Stimulated activated CD4-positive, alpha-beta T cell treated with anti-CD3 and anti-CD28 coated beads, Interleukin-1b, Interleukin-23, amount 100 ng/mL, for 1 hour (primary cell): ENCODE measurements around the gene C3orf22.
"Not testable (repeated sequence)": the region's sequence is repeated elsewhere in the genome, so short reads cannot be mapped to it uniquely, and the experiment has no call there.

Source experiments
- DNase-seq, 2 donors: peaks; one replicate each; pipeline ENCODE4 v3.0.0-alpha.2; 2020; ENCODE audit warnings: low read depth in 2 of 2

The C3orf22 gene

DNA sequence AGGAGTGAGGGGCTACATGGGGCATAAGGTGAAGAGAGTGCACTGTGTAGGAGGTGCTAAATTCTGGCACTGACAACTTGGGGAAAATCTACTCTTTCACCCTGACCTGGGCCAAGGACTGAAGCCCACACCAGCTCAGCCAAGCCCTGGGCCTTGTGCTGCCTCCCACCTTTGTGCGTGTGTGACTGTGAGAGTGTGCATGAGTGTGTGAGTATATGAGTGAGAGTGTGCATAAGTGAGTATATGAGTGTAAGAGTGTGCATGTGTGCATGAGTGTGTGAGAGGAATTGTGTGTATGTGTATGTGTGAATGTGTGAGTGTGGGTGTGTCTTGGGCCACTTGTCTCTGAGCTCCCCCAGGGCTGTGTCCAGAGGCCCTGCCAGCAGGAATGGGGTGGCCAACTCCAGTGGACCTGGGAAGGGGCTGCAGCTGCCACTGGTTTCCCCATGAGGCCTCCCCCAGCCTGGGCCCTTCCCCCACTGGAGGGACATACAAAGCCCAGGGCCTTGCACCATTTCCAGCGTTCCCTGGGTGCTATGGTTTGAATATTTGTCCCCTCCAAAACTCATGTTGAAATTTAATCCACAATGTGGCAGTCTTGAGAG, 15.2 kb downstream of the C3orf22 start:
- no peak for DNase-seq

DNA sequence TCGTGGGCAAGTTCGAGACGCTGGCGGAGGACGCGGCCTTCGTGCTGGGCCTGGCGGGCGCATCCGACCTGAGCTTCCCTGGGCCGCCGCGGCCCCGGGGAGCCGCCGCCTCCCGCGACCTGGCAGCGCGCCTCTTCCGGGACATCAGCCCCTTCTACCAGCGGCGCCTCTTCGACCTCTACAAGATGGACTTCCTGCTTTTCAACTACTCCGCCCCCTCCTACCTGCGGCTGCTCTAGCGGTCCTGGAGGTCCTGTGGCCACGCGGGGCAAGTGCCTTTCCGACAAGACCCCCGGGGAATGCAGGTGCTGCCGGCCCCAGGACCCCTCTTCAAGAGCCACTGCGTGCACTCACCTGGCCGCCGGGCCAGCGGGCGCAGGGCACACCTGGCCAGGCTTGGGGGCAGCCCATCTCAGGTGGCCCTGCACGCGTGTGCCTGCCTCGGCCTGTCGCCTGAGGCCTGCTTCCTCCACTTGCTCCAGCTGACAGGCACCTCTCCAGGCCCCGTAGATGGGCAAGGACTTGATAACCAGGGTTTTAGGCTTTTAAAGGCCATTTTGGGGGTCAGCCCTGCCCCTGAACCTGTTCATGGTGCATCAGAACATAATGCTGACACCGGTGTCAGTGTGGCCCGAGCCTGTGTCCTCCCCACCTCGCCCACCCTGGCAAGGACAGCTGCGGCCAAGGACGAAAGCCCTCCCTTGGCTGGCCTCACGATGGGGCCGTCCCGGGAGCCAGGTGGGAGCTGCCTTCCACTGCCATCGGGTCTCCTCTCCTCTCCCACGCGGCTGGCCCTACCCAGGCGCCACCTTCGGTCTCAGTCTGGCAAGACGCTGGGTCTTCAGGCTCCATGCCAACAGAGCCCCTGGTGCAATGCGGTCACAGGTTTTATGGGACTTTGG, 16.1 kb downstream of the C3orf22 start:
- no peak for DNase-seq

DNA sequence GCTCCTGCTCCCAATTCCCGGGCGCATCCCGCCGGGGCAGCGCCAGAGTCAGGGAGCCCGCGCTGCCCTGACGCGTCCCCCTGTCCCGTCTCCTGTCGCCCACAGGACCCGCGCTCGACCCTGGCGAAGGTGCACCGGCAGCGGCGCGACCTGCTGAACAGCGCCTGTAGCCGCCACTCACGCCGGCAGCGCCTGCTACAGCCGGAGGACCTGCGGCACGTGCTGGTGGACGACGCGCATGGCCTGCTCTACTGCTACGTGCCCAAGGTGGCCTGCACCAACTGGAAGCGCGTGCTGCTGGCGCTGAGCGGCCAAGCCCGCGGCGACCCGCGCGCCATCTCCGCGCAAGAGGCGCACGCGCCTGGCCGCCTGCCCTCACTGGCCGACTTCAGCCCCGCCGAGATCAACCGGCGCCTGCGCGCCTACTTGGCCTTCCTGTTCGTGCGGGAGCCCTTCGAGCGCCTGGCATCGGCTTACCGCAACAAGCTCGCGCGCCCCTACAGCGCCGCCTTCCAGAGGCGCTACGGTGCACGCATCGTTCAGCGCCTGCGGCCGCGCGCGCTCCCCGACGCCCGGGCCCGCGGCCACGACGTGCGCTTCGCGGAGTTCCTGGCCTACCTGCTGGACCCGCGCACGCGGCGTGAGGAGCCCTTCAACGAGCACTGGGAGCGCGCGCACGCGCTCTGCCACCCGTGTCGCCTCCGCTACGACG, 16.9 kb downstream of the C3orf22 start:
- no peak for DNase-seq

DNA sequence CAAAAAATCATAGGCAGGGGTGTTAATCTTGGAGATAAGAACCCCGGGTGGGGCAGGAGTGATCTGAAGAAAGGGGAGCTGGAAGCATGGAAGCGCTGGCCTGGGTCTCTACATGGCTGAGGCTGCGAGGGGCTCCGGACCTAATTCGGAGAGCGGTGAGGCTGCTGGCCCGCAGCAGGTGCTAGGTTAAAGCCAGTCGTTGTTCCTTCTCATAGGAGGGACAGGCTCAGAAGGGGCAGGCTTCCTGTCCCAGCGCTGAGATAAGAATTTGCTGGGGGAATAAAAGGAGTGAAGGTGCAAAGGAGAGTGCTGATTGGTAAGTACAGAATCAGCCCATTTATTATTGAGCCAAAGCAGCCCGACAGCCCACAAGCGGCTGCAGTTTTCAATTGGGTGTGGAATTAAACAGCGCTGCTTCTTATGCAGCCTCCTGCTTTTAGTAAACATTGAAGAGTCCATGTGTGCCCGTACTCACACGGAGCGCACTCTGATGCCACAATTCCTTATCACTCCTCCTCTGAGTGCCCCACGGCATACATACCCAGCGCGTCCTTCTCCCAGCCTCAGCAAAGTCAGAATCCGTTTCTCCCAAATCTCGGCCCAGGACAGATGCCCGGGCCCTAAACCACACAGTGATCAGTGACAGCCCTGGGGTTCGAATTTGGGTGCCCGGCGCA, 17.6 kb downstream of the C3orf22 start:
- DNase-seq: no peak

DNA sequence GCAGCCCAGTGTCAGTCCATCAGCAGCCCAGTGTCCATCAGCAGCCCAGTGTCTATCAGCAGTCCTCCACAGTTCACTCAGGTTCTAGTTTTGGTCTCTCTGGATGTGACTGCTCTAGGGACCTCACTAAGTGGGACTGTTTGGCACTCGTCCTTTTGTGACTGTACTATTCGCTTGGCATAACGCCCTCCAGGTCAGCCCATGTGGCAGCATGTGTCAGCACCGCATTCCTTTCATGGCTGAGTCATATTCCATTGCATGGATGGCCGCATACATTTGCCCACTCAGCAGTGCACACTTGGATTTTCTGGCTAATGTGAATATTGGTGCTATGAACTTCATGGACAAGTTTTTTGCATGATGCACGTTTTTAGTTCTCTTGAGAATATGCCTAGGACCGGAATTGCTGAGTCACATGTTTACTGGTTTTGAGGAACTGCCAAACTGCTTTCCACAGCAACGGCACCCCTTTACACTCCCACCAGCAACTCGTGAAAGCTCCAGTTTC, 18.3 kb downstream of the C3orf22 start:
- no peak for DNase-seq

GRCh38 chr3:126539558-126540250, 19.0 kb downstream of the C3orf22 start:
- DNase-seq: no peak

DNA sequence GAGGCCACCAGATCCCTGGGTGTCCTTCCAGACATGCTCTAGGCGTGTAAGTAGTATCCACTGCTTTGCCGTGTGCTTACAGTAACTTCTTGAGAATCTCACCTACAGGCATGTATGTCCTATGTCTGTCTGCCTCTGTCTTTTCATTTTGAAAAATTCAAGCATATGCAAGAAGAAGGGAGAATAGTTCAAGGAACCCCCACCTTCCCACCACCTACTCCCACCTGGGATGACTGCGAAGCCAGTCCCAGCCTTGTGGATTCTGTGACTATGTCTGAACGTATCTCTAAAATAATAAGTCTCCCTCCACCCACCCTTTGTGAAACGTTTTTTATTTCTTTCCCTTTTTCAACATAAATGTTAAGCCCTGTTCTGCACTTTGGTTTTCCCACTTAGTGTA, 19.8 kb downstream of the C3orf22 start:
- DNase-seq: no peak

DNA sequence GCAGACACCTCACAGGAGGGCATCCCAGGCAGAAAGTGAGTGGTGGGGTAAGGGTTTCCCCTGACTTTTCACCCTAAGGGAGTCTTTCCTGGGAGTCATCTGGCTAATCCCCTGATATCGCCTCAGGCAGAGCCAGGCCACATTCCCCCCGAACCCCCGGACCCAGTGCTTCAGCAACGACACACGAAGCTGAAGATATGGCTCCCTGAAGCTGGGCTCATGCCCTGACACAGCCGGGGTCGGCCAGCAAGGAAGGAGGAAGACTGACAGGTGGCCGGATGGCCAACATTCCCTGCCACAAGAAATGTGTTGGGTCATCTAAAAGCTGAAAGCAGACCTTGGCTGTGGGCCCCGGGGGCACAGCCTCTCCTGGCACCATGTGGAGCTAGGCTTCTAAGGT, 20.4 kb downstream of the C3orf22 start:
- DNase-seq: no peak

GRCh38 chr3:126537730-126538281, 20.9 kb downstream of the C3orf22 start:
- no peak for DNase-seq

GRCh38 chr3:126537116-126537729, 21.5 kb downstream of the C3orf22 start:
- no peak for DNase-seq

DNA sequence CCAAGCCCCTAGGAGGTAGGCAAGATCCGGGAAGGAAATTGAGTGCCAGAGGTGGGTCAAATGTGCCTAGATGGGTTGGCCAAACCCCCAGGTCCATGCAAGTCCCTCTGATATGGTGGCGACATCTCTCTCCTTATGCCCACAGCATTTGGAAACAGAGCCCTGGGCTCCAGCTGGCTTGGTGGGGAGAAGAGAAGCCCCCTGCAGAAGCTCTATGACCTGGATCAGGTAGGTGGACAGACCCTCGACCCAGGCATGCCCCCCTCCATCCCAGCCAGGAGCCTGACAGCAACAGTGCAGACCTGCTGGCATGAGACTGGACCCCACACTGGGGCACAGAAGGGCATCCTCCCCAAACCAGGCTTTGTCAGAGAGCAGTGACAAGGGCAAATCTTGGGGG, 22.6 kb downstream of the C3orf22 start:
- DNase-seq: no peak

- no peak for DNase-seq
These were observed 23.1 kb downstream of the C3orf22 start for GRCh38 chr3:126535636-126536035.

DNA sequence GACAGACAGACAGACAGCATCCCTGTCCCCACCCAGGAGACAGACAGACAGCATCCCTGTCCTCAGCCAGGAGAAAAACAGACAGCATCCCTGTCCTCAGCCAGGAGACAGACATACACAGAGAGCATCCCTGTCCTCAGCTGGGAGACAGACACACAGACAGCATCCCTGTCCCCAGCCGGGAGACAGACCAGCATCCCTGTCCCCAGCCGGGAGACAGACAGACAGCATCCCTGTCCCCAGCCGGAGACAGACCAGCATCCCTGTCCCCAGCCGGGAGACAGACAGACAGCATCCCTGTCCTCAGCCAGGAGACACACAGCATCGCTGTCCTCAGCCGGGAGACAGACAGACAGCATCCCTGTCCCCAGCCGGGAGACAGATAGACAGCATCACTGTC, 24.0 kb downstream of the C3orf22 start:
- DNase-seq: not testable (repeated sequence)

DNA sequence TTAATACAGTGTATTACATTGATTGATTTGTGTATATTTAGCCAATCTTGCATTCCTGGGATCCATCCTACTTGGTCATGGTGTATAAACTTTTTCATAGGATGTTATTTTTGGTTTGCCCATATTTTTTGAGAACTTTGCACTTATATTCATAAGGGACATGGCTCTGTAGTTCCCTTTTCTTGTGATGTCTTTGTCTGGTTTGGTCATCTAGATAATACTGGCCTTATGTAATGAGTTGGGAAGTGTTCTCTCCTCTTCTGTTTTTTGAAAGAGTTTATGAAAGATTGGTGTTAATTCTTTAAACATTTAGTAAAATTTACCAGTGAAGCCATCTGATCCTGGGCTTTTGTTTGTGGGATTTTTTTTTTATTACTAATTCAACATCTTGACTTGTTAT, 25.2 kb downstream of the C3orf22 start:
- DNase-seq: no peak

DNA sequence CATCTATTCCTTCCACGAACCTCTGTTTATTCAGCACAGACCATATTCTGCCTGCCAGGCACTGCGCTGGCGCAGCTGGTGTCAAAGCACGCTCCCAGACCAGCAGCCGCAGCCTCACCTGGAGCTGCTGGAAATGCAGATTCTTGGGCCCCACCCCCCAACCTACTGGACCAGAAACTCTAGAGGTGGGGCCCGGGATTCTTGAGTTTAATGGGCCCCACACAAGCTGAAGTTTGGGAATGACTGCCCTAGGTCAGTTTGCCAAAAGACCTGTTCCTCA, 27.7 kb downstream of the C3orf22 start:
- no peak for DNase-seq

GRCh38 chr3:126530171-126531050, 28.3 kb downstream of the C3orf22 start:
- DNase-seq: no peak

GRCh38 chr3:126529585-126530170, 29.1 kb downstream of the C3orf22 start:
- DNase-seq: no peak

DNA sequence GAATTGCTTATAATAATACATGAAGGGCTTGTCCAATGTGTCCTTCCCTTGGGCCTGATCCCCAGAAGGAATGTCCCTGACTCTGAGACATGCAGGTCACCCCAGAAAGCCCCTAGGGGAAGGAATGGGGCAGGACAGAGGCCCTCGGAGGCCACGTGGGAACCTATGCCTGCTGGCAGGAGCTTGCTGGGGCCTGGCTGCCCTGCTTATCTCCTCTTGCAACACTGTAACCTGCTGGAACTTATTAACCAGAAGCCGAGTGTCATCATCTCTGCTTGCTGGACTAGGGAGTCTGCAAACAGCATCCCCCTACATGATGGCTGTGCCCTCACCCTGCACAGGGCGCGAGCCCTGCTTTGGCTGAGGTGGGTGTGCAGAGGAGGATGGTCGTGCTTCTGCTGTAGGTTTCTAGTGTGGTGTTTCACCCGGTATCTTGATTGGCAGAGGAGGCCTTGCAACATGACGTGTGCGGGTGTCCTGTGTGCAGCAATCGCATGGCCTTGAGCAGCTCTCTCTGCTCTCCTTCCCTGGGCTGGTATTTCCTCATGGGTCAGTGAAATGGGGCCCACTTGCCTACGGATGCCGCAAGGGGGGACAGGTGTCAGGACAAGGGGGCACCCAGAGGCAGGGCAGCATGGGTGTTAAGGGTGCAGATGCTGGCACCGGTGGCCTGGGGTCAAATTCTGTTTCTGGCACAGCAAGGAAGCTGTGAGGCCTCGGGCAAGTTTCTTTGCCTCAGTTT, 29.8 kb downstream of the C3orf22 start:
- DNase-seq: no peak

GRCh38 chr3:126528419-126528799, 30.3 kb downstream of the C3orf22 start:
- no peak for DNase-seq
